ENCODE measurements around the gene SH3TC1.

The SH3TC1 gene

DNA sequence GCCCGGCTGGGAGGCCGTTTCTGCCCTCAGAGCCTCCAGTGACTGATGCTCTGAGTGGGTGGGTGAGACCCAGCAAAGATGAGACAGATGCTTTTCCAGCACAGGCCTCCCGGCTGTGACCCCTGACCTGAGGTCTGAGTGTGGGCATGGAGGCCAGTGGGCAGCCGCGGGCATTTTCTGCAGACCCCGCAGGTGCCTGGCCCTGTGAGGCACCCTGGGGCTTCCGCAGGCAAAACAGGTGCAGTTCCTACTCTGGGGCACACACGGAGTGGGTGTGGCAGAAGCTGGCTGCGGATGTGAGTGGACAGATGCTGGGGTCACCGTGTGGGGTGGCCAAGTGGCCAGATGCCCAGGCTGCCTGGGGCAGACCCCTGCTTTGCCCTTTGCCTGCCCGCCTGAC, 85.3 kb downstream of the SH3TC1 start:
- H3K36me3 ChIP-seq = no peaks in the 10 kb centered on the region
- no peak for TF ChIP-seq CTCF (IDR thresholded peaks at IDR 0.05)
- no peak overlapping the region for H3K27ac ChIP-seq
- H3K9me3 ChIP-seq = no peaks in the 10 kb centered on the region
- H3K27me3 ChIP-seq = no peaks in the 10 kb centered on the region
- no peak overlapping the region for H3K4me3 ChIP-seq (ENCODE audit: low read depth in 1 of 2, low read length in 1 of 2)
- H3K4me1 ChIP-seq (ENCODE audit: control insufficient read depth in 1 of 2, insufficient read depth in 1 of 2, low read depth in 1 of 2, low read length in 1 of 2) = peaks cover 39 to 52% of the 10 kb centered on the region in 2 experiments

GRCh38 chr4:8285143-8285975, 86.3 kb downstream of the SH3TC1 start:
- H3K4me1 ChIP-seq (ENCODE audit: control insufficient read depth in 1 of 2, insufficient read depth in 1 of 2, low read depth in 1 of 2, low read length in 1 of 2) = peaks cover 40 to 56% of the 10 kb centered on the region in 2 experiments
- no peaks in the 10 kb centered on the region for H3K9me3 ChIP-seq
- no peak for TF ChIP-seq CTCF (IDR thresholded peaks at IDR 0.05)
- H3K27me3 ChIP-seq = no peaks in the 10 kb centered on the region
- no peak overlapping the region for H3K27ac ChIP-seq
- H3K4me3 ChIP-seq (ENCODE audit: low read depth in 1 of 2, low read length in 1 of 2) = no peak overlapping the region
- peaks cover 6% of the 10 kb centered on the region for H3K36me3 ChIP-seq

DNA sequence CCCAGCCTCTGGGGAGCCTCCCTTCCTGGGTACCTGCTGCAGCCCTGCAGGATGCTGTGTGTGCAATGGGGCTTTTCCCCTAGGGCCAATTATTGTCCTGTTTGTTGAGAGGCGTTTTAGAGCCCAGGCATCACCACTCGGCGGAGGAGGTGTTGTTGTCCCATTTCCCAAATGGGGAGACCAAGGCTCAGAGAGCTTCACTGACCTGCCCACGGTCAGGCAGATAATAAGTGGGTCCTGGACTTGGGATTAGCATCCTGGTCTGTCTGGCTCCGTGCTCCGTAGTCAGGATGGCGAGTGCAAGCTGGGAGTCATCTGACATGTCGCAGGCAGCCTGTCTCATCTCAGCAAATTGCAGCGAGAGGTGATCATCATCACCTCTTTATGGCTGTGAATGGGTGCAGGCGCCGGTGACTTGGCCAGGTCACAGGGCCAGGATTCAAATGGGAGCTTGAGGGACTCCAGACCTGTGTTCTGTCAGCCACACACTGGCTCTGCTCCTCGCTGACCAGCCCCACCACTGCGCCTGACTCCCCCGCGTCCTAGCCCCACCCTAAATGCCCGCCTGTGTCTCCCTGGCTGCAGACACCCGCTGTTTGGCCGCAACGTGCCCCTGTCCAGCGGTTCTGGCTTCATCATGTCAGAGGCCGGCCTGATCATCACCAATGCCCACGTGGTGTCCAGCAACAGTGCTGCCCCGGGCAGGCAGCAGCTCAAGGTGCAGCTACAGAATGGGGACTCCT, 87.1 kb downstream of the SH3TC1 start:
- Histone ChIP-seq H3K27me3 (no peaks in the 10 kb centered on the region), H3K27ac (peak overlapping the region; percentile 82), H3K4me3 (ENCODE audit: low read depth in 1 of 2, low read length in 1 of 2) (no peak overlapping the region), H3K4me1 (ENCODE audit: control insufficient read depth in 1 of 2, insufficient read depth in 1 of 2, low read depth in 1 of 2, low read length in 1 of 2) (peaks cover 43 to 64% of the 10 kb centered on the region in 2 experiments), H3K36me3 (peaks cover 14% of the 10 kb centered on the region), H3K9me3 (no peaks in the 10 kb centered on the region)
- no peak for TF ChIP-seq CTCF (IDR thresholded peaks at IDR 0.05)

DNA sequence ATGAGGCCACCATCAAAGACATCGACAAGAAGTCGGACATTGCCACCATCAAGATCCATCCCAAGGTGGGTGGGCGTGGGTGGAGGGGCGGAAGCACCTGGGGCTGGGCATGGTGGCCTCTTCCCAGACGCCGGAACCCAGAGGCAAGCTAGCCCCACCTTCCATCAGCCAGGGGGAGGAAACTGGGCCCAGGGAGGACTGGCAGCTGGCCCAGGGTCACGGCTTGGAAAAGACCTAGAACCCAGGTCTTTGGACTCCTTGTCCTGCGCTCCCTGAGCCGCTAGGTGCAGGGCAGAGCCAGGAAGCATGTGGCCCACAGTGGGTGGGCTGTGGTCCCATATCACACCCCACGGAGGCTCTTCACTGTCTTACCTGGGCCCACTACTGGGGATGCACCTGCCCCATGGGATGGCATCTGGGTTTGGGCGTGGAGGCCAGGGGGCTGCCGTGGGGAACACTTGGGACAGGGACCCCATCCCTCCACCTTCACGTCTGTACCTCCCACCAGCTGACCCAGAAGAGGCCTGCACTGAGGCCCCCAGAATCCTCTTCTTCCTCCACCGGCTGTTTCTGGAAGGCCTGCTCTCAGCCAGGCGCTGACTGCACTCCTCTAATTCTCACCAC, 87.7 kb downstream of the SH3TC1 start:
- peaks cover 21% of the 10 kb centered on the region for H3K36me3 ChIP-seq
- no peaks in the 10 kb centered on the region for H3K9me3 ChIP-seq
- H3K27ac ChIP-seq = peak overlapping the region; percentile 82
- no peak for TF ChIP-seq CTCF (IDR thresholded peaks at IDR 0.05)
- H3K27me3 ChIP-seq = no peaks in the 10 kb centered on the region
- no peak overlapping the region for H3K4me3 ChIP-seq (ENCODE audit: low read depth in 1 of 2, low read length in 1 of 2)
- peaks cover 43 to 67% of the 10 kb centered on the region in 2 experiments for H3K4me1 ChIP-seq (ENCODE audit: control insufficient read depth in 1 of 2, insufficient read depth in 1 of 2, low read depth in 1 of 2, low read length in 1 of 2)

DNA sequence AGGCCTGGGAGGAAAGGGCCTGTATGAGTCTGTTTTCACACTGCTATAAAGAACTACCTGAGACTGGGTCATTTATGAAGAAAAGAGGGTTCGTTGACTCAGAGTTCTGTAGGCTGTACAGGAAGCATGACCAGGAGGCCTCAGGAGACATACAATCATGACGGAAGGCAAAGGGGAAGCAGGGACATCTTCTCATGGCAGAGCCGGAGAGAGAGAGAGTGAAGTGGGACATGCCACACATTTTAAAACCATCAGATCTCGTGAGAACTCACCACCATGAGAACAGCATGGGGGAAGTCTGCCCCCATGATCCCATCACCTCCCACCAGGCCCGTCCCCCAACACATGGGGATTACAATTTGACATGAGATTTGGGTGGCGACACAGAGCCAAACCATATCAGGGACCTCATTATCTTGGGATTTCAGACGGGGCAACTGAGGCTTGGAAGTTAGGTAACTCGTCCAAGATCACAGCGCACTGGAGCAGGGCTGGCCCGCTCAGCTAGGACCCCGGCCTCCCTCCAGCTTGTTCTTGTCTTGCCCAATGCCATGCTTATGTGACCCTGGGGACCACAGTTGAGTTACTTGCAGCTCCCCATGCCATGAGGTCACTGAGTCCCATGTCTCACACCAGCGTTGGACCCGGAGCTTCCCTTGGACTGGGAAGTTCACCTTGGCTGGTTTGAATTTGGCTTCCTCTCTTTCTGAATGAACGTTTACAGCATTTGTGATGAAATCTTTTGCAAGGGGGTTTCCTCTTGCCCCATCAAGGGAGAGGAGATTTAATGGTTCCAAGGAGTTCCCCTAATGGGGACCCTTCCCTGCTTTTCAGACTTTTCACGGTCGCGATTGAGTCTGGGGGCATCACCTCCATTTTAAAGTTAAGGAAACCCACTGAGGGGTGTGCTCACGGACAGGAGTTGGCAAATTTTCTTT, 88.5 kb downstream of the SH3TC1 start:
- Histone ChIP-seq H3K36me3 (peaks cover 29% of the 10 kb centered on the region), H3K4me3 (ENCODE audit: low read depth in 1 of 2, low read length in 1 of 2) (peak overlapping the region; percentile 23 to 36), H3K27me3 (no peaks in the 10 kb centered on the region), H3K9me3 (no peaks in the 10 kb centered on the region), H3K27ac (peak overlapping the region; percentile 82), H3K4me1 (ENCODE audit: control insufficient read depth in 1 of 2, insufficient read depth in 1 of 2, low read depth in 1 of 2, low read length in 1 of 2) (peaks cover 41 to 62% of the 10 kb centered on the region in 2 experiments)
- no peak for TF ChIP-seq CTCF (IDR thresholded peaks at IDR 0.05)
